H9 (cell line): ENCODE data around the gene LDLRAD4. TPM values are rescaled to one million over a fixed set of nuclear protein-coding genes. Genes with fewer than 3 reads are reported as not detected.

Experiments used
- DNase-seq: peaks from one replicate; pipeline ENCODE4 v3.0.0-alpha.2; 2017
- H2AFZ ChIP-seq: one replicate; pipeline ENCODE4 v1.6.1; 2013; ENCODE audit warnings: mild to moderate bottlenecking, low read length, control low read depth, moderate library complexity
- H2AK5ac ChIP-seq: 2 replicates; pipeline ENCODE4 v1.6.1; 2013; ENCODE audit warnings: low read length, control low read depth, mixed read lengths; ENCODE audit not compliant: insufficient read length
- H2BK120ac ChIP-seq: one replicate; pipeline ENCODE4 v1.6.1; 2013; ENCODE audit warnings: low read depth, mild to moderate bottlenecking, low read length, control low read depth, inconsistent platforms; ENCODE audit not compliant: poor library complexity, severe bottlenecking
- H2BK12ac ChIP-seq: 2 replicates; pipeline ENCODE4 v1.6.1; 2013; ENCODE audit warnings: low read length, control low read depth, mixed read lengths, low read depth; ENCODE audit not compliant: insufficient read length
- H2BK15ac ChIP-seq: 2 replicates; pipeline ENCODE4 v1.6.1; 2013; ENCODE audit warnings: low read depth, low read length, control low read depth
- H2BK20ac ChIP-seq: one replicate; pipeline ENCODE4 v1.6.1; 2013; ENCODE audit warnings: low read depth, mild to moderate bottlenecking, low read length, control low read depth, inconsistent platforms; ENCODE audit not compliant: poor library complexity, severe bottlenecking
- H2BK5ac ChIP-seq: 2 replicates; pipeline ENCODE4 v1.6.1; 2013; ENCODE audit warnings: low read length, control low read depth, mixed read lengths; ENCODE audit not compliant: insufficient read length
- H3K14ac ChIP-seq: 2 replicates; pipeline ENCODE4 v1.6.1; 2013; ENCODE audit warnings: low read length, control low read depth; ENCODE audit not compliant: insufficient read depth
- H3K18ac ChIP-seq: 2 replicates; pipeline ENCODE4 v1.6.1; 2013; ENCODE audit warnings: low read depth, mild to moderate bottlenecking, mixed read lengths, low read length, control low read depth; ENCODE audit not compliant: insufficient read length
- H3K23ac ChIP-seq: 2 replicates; pipeline ENCODE4 v1.6.1; 2013; ENCODE audit warnings: low read length, control low read depth, mixed read lengths, low read depth; ENCODE audit not compliant: insufficient read length
- H3K23me2 ChIP-seq: 2 replicates; pipeline ENCODE4 v1.6.1; 2013; ENCODE audit warnings: low read depth, mild to moderate bottlenecking, mixed read lengths, low read length, control low read depth; ENCODE audit not compliant: insufficient read length, poor library complexity, severe bottlenecking
- H3K27ac ChIP-seq: 2 replicates; pipeline ENCODE4 v1.5.1; 2013; ENCODE audit warnings: low read length, control low read depth, mixed read lengths, low read depth; ENCODE audit not compliant: insufficient read length
- H3K27me3 ChIP-seq: 2 replicates; pipeline ENCODE4 v1.6.1; 2013; ENCODE audit warnings: low read length, control low read depth, inconsistent platforms; ENCODE audit not compliant: insufficient read depth
- H3K4ac ChIP-seq: 2 replicates; pipeline ENCODE4 v1.6.1; 2013; ENCODE audit warnings: low read depth, mild to moderate bottlenecking, control low read depth, inconsistent platforms, low read length, moderate library complexity
- H3K4me1 ChIP-seq: 2 replicates; pipeline ENCODE4 v1.6.1; 2013; ENCODE audit warnings: low read length, control low read depth, inconsistent platforms; ENCODE audit not compliant: insufficient read depth
- H3K4me2 ChIP-seq: 2 replicates; pipeline ENCODE4 v1.6.1; 2013; ENCODE audit warnings: low read length, control low read depth, mixed read lengths; ENCODE audit not compliant: insufficient read length, insufficient read depth
- H3K56ac ChIP-seq: 2 replicates; pipeline ENCODE4 v1.6.1; 2013; ENCODE audit warnings: low read depth, mild to moderate bottlenecking, mixed read lengths, low read length, control low read depth; ENCODE audit not compliant: insufficient read length
- H3K79me1 ChIP-seq: 2 replicates; pipeline ENCODE4 v1.6.1; 2013; ENCODE audit warnings: low read depth, mild to moderate bottlenecking, moderate library complexity, low read length, control low read depth, inconsistent platforms; ENCODE audit not compliant: insufficient read depth, poor library complexity, severe bottlenecking
- H3K79me2 ChIP-seq: 2 replicates; pipeline ENCODE4 v1.6.1; 2013; ENCODE audit warnings: low read length, control low read depth, inconsistent platforms; ENCODE audit not compliant: insufficient read depth
- H3K9ac ChIP-seq: 2 replicates; pipeline ENCODE4 v1.6.1; 2013; ENCODE audit warnings: low read length, control low read depth, mixed read lengths; ENCODE audit not compliant: insufficient read length; ENCODE audit errors: extremely low read depth
- H3K9me3 ChIP-seq: one replicate; pipeline ENCODE4 v1.6.1; 2013; ENCODE audit warnings: low read depth, low read length, inconsistent platforms; ENCODE audit not compliant: control insufficient read depth
- H3T11ph ChIP-seq: one replicate; pipeline ENCODE4 v1.6.1; 2013; ENCODE audit warnings: mild to moderate bottlenecking, low read length, control low read depth, inconsistent platforms
- H4K20me1 ChIP-seq: one replicate; pipeline ENCODE4 v1.6.1; 2013; ENCODE audit not compliant: control insufficient read depth, insufficient read length, insufficient read depth
- H4K5ac ChIP-seq: 2 replicates; pipeline ENCODE4 v1.6.1; 2013; ENCODE audit warnings: low read depth, mild to moderate bottlenecking, mixed read lengths, low read length, control low read depth; ENCODE audit not compliant: insufficient read length
- H4K8ac ChIP-seq: replicated peaks from 2 replicates; pipeline ENCODE4 v1.6.1; 2013; ENCODE audit warnings: low read length, control low read depth, mixed read lengths, low read depth; ENCODE audit not compliant: insufficient read length
- H4K91ac ChIP-seq: 2 replicates; pipeline ENCODE4 v1.6.1; 2013; ENCODE audit warnings: low read depth, mild to moderate bottlenecking, moderate library complexity, mixed read lengths, low read length, control low read depth; ENCODE audit not compliant: insufficient read length
- H3K27ac Mint-ChIP-seq, 3 experiments: 2 replicates in 2 of 3; 3 replicates in 1 of 3; pipeline ENCODE4 v1.8.0; 2020 to 2021; ENCODE audit warnings: mixed read lengths in 3 of 3, mild to moderate bottlenecking in 1 of 3, moderate library complexity in 1 of 3
- H3K27me3 Mint-ChIP-seq: 2 replicates; pipeline ENCODE4 v1.8.0; 2021; ENCODE audit warnings: low read depth, mild to moderate bottlenecking, moderate library complexity, mixed read lengths
- H3K36me3 Mint-ChIP-seq, 3 experiments: 2 replicates in 2 of 3; 3 replicates in 1 of 3; pipeline ENCODE4 v1.8.0; 2020 to 2021; ENCODE audit warnings: low read depth in 3 of 3, mixed read lengths in 3 of 3; ENCODE audit not compliant: insufficient read depth in 1 of 3
- H3K4me1 Mint-ChIP-seq, 2 experiments: 2 replicates each; pipeline ENCODE4 v1.8.0; 2020; ENCODE audit warnings: mixed read lengths in 2 of 2
- H3K4me3 Mint-ChIP-seq, 2 experiments: 2 replicates in 1 of 2; 3 replicates in 1 of 2; pipeline ENCODE4 v1.8.0; 2020 to 2021; ENCODE audit warnings: mild to moderate bottlenecking in 2 of 2, mixed read lengths in 2 of 2, moderate library complexity in 1 of 2
- H3K9me3 Mint-ChIP-seq, 2 experiments: 2 replicates in 1 of 2; 3 replicates in 1 of 2; pipeline ENCODE4 v1.8.0; 2020; ENCODE audit warnings: mild to moderate bottlenecking in 2 of 2, mixed read lengths in 2 of 2, moderate library complexity in 1 of 2
- WGBS: extraction: QIAGEN DNeasy Blood & Tissue Kit; methylation state at CpG from one replicate; pipeline ENCODE4 v1.1.7; 2013; ENCODE audit warnings: missing lambda C conversion rate, low lambda C conversion rate, mixed read lengths; ENCODE audit not compliant: insufficient read length; ENCODE audit errors: extremely low coverage; 5-methylcytosine and 5-hydroxymethylcytosine counted together
- total RNA-seq: library from RNA; stranded (reverse); gene quantifications from 2 replicates; pipeline ENCODE4 v1.2.1, GENCODE V29; 2021
- TF ChIP-seq, protein P1 (sequence below): fragments of 200-600 bp; sonication (generic); conservative IDR thresholded peaks from 3 replicates; pipeline ENCODE4 v1.8.0; 2021; ENCODE audit warnings: antibody characterized with exemption, mild to moderate bottlenecking

LDLRAD4 gene
- total RNA-seq, 1 experiment from 2014 or later = 3.9 TPM

DNA sequence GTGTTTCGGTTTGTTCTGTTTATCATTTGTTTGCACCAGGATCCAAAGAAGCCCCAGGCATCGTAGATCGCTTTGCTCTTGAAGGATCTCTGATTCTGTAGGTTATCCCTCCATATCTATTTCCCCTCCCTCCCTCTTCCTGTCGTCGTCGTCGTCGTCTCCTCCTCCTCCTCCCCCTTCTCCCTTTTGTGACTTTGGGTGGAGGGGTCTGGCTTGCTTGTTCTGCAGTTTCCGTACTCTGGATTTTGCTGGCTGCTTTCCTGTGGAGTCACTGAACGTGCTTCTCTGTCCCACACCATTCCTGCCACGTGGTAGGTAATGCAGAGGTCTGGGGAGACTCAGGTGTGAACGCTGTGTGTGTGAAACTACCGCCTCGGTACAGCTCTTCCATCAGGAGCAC is 225.0 kb downstream of the LDLRAD4 start:
- H3K4ac ChIP-seq = no peak overlapping the region
- H4K91ac ChIP-seq = no peak overlapping the region
- no peak overlapping the region for H3K56ac ChIP-seq
- Mint-ChIP-seq H3K27me3 (peaks cover 20% of the 10 kb centered on the region), H3K27ac (no peak overlapping the region), H3K36me3 (no peaks in the 10 kb centered on the region), H3K4me1 (peaks cover 23 to 31% of the 10 kb centered on the region in 2 experiments), H3K4me3 (no peak overlapping the region), H3K9me3 (no peaks in the 10 kb centered on the region)
- H2BK12ac ChIP-seq = no peak overlapping the region
- TF ChIP-seq, protein P1, sequence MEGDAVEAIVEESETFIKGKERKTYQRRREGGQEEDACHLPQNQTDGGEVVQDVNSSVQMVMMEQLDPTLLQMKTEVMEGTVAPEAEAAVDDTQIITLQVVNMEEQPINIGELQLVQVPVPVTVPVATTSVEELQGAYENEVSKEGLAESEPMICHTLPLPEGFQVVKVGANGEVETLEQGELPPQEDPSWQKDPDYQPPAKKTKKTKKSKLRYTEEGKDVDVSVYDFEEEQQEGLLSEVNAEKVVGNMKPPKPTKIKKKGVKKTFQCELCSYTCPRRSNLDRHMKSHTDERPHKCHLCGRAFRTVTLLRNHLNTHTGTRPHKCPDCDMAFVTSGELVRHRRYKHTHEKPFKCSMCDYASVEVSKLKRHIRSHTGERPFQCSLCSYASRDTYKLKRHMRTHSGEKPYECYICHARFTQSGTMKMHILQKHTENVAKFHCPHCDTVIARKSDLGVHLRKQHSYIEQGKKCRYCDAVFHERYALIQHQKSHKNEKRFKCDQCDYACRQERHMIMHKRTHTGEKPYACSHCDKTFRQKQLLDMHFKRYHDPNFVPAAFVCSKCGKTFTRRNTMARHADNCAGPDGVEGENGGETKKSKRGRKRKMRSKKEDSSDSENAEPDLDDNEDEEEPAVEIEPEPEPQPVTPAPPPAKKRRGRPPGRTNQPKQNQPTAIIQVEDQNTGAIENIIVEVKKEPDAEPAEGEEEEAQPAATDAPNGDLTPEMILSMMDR = no peak
- no peak overlapping the region for H2AK5ac ChIP-seq
- no peaks in the 10 kb centered on the region for H3K27me3 ChIP-seq
- no peaks in the 10 kb centered on the region for H3K79me1 ChIP-seq
- H3K4me2 ChIP-seq = no peak overlapping the region
- H3K79me2 ChIP-seq = no peaks in the 10 kb centered on the region
- DNase-seq = no peak
- H3K4me1 ChIP-seq = no peaks in the 10 kb centered on the region; the same call in 1 of the 2 replicates
- no peak overlapping the region for H2BK20ac ChIP-seq
- H3K9me3 ChIP-seq = no peaks in the 10 kb centered on the region
- no peak overlapping the region for H3K27ac ChIP-seq
- H2BK15ac ChIP-seq = no peak overlapping the region
- no peak overlapping the region for H3K9ac ChIP-seq
- peaks cover 2% of the 10 kb centered on the region for H4K20me1 ChIP-seq
- no peak overlapping the region for H2BK120ac ChIP-seq
- WGBS = no CpG with 5 or more reads among the region's 14 CpGs
- no peak overlapping the region for H3K23ac ChIP-seq
- no peak overlapping the region for H2AFZ ChIP-seq
- H3K14ac ChIP-seq = no peak overlapping the region
- no peaks in the 10 kb centered on the region for H3K23me2 ChIP-seq
- H3T11ph ChIP-seq = no peak overlapping the region
- no peak overlapping the region for H2BK5ac ChIP-seq
- H4K5ac ChIP-seq = no peak overlapping the region
- H4K8ac ChIP-seq = no peak overlapping the region
- H3K18ac ChIP-seq = no peak overlapping the region
